HepG2 (cell line): ENCODE measurements around the gene C6orf136. TPM values are rescaled to one million over a fixed set of nuclear protein-coding genes. Genes with fewer than 3 reads are reported as not detected.
A peak's percentile ranks its signal among the peaks of the same experiment; 100 is the strongest.

ENCODE experiments used
- ATAC-seq: fragments of 200-7000 bp; cut with Tn5 transposase; 3 replicates; pipeline ENCODE4 v1.9.1; 2020; ENCODE audit warnings: mild to moderate bottlenecking, moderate library complexity
- BruUV-seq: library from RNA; stranded (reverse); fragments of 400-500 nt; replicated peaks from 2 replicates; lab custom pipeline; 2021; lab: Mats Ljungman, UMichigan
- CTCF ChIA-PET: fragments of 300-600 bp; formaldehyde crosslinking; extraction: SDS; loops from one replicate; lab custom pipeline; 2021; ENCODE audit warnings: low total read pairs, inconsistent platforms, low intra/inter-chr PET ratio; lab: Yijun Ruan, JAX
- POLR2A ChIA-PET: fragments of 350-600 bp; sonication (Branson Sonifier 250); formaldehyde crosslinking; loops from one replicate; lab custom pipeline; 2020; ENCODE audit warnings: antibody characterized with exemption, inconsistent platforms; lab: Yijun Ruan, JAX
- DNase-seq: peaks from one replicate; pipeline ENCODE4 v3.0.0-alpha.2; 2015; ENCODE audit warnings: low spot score
- FAIRE-seq: peaks from 3 replicates; lab custom pipeline; 2011; peaks lifted over from hg19 to GRCh38; lab: Jason Lieb, UNC
- H2AFZ ChIP-seq: one replicate; pipeline ENCODE4 v1.6.1; 2011; ENCODE audit warnings: low read length, inconsistent platforms
- H3K27ac ChIP-seq: fragments of 300-600 bp; 3 replicates; pipeline ENCODE4 v1.8.0; 2011; ENCODE audit warnings: mixed run types, mild to moderate bottlenecking, mixed read lengths, low read length, inconsistent platforms; ENCODE audit not compliant: insufficient read depth; ENCODE audit errors: extremely low read length
- H3K27me3 ChIP-seq, 2 experiments: fragments of 200-600 bp in 1 of 2; 2 replicates in 1 of 2; 3 replicates in 1 of 2; pipeline versions ENCODE4 v1.6.0 to v1.8.0; 2011; ENCODE audit warnings: low read length in 2 of 2, mild to moderate bottlenecking in 2 of 2, moderate library complexity in 2 of 2, inconsistent platforms in 1 of 2; ENCODE audit not compliant: insufficient read depth in 2 of 2, control insufficient read depth in 1 of 2
- H3K36me3 ChIP-seq, 2 experiments: fragments of 200-600 bp in 1 of 2; replicated peaks in 1 of 2; 2 replicates in 1 of 2; 3 replicates in 1 of 2; pipeline versions ENCODE4 v1.5.1 to v1.8.0; 2011; ENCODE audit warnings: low read length in 2 of 2, inconsistent platforms in 1 of 2; ENCODE audit not compliant: insufficient read depth in 2 of 2, control insufficient read depth in 1 of 2
- H3K4me1 ChIP-seq: 2 replicates; pipeline ENCODE4 v1.5.1; 2012; ENCODE audit warnings: low read length, inconsistent platforms; ENCODE audit not compliant: insufficient read depth
- H3K4me2 ChIP-seq: 2 replicates; pipeline ENCODE4 v1.6.0; 2011; ENCODE audit warnings: low read depth, low read length, inconsistent platforms
- H3K4me3 ChIP-seq, 3 experiments: fragments of 200-600 bp in 1 of 3; sonication (generic), shearing (Covaris generic) in 1 of 3; replicated peaks in 1 of 3; 2 replicates each; pipeline ENCODE4 v1.5.1; 2011 to 2016; ENCODE audit warnings: low read length in 3 of 3, inconsistent platforms in 2 of 3, low read depth in 2 of 3, mild to moderate bottlenecking in 2 of 3, control low read depth in 1 of 3, mixed read lengths in 1 of 3; ENCODE audit not compliant: insufficient read depth in 1 of 3
- H3K79me2 ChIP-seq: one replicate; pipeline ENCODE4 v1.6.1; 2011; ENCODE audit warnings: low read length, inconsistent platforms; ENCODE audit not compliant: insufficient read depth
- H3K9ac ChIP-seq: 2 replicates; pipeline ENCODE4 v1.6.0; 2011; ENCODE audit warnings: mild to moderate bottlenecking, low read depth, low read length, inconsistent platforms; ENCODE audit not compliant: insufficient read depth
- H3K9me3 ChIP-seq: 2 replicates; pipeline ENCODE4 v1.5.1; 2012; ENCODE audit warnings: mild to moderate bottlenecking, low read length
- H4K20me1 ChIP-seq: 2 replicates; pipeline ENCODE4 v1.6.0; 2011; ENCODE audit warnings: inconsistent platforms, mild to moderate bottlenecking, low read length, moderate library complexity; ENCODE audit not compliant: insufficient read depth
- FOXM1 ChIP-seq: sonication (generic); formaldehyde crosslinking; IDR thresholded peaks from 2 replicates; pipeline ENCODE4 v1.5.0; 2020; ENCODE audit warnings: missing genetic modification reagents
- RBM22 ChIP-seq: fragments of 200-400 bp; formaldehyde crosslinking; optimal IDR thresholded peaks from 2 replicates; pipeline ENCODE3; 2017; ENCODE audit warnings: mild to moderate bottlenecking, low read length, moderate library complexity
- ZNF101 ChIP-seq: sonication (generic); formaldehyde crosslinking; IDR thresholded peaks from 2 replicates; pipeline ENCODE4 v1.4.0; 2020; ENCODE audit warnings: mild to moderate bottlenecking, low read depth, missing genetic modification reagents, borderline replicate concordance
- ZNF598 ChIP-seq: sonication (generic); formaldehyde crosslinking; IDR thresholded peaks from 2 replicates; pipeline ENCODE4 v1.5.1; 2020; ENCODE audit warnings: mild to moderate bottlenecking, missing genetic modification reagents, borderline replicate concordance
- ZNF75D ChIP-seq: sonication (generic); formaldehyde crosslinking; IDR thresholded peaks from 2 replicates; pipeline ENCODE4 v1.8.1; 2023; ENCODE audit warnings: missing genetic modification reagents, mild to moderate bottlenecking, borderline replicate concordance
- WGBS: methylation state at CpG from one replicate; pipeline ENCODE4 v1.1.6; 2017; ENCODE audit warnings: low lambda C conversion rate; 5-methylcytosine and 5-hydroxymethylcytosine counted together
- in situ Hi-C: cut with HindIII; loops from 2 replicates; pipeline ENCODE4 v1.10.0; 2017; ENCODE audit warnings: low pct_unique_long_range_greater_than_20kb; ENCODE audit not compliant: extremely low pct_ligation_motif_present
- intact Hi-C: fragments of 100-400 bp; cut with micrococcal nuclease; formaldehyde crosslinking; loops from one replicate; pipeline ENCODE4 v1.10.0; 2022; ENCODE audit not compliant: unreplicated experiment
- polyA plus RNA-seq, 8 experiments: library from polyadenylated mRNA; depleted of rRNA in 3 of 8; stranded (reverse) in 7 of 8; unstranded in 1 of 8; fragments of >200 nt; fragmentation: Illumina TruSeq in 4 of 8; extraction: Trizol in 4 of 8; gene quantifications; 2 replicates each; pipeline versions ENCODE4 v1.2.1 to v1.2.3, GENCODE V29; 2011 to 2016; ENCODE audit warnings: low read depth in 4 of 8, missing spikeins in 1 of 8, mixed read lengths in 1 of 8; ENCODE audit not compliant: insufficient read depth in 1 of 8
- total RNA-seq, 5 experiments: library from RNA; depleted of rRNA; stranded (reverse); fragments of >200 nt; fragmentation: Illumina TruSeq; extraction: Trizol; gene quantifications; 2 replicates each; pipeline ENCODE4 v1.2.3, GENCODE V29; 2016; ENCODE audit warnings: low read depth in 1 of 5
- TF ChIP-seq, protein P1 (sequence below): sonication (generic); formaldehyde crosslinking; IDR thresholded peaks from 2 replicates; pipeline ENCODE4 v1.8.0; 2022; ENCODE audit warnings: missing genetic modification reagents, mild to moderate bottlenecking, moderate library complexity, borderline replicate concordance
- TF ChIP-seq, protein P2 (sequence below), 2 experiments: sonication (generic) in 1 of 2; formaldehyde crosslinking in 1 of 2; IDR thresholded peaks; 2 replicates each; pipeline versions ENCODE4 v1.4.0 to v1.6.1; 2016 to 2020; ENCODE audit warnings: borderline replicate concordance in 1 of 2, low read depth in 1 of 2, mild to moderate bottlenecking in 1 of 2, missing genetic modification reagents in 1 of 2

C6orf136 gene
- total and polyA plus RNA-seq, 2 of the 13 experiments (the other 11 are each of a cell fraction or from before 2014, with no cell fraction given): 12.0 to 26.2 TPM

DNA sequence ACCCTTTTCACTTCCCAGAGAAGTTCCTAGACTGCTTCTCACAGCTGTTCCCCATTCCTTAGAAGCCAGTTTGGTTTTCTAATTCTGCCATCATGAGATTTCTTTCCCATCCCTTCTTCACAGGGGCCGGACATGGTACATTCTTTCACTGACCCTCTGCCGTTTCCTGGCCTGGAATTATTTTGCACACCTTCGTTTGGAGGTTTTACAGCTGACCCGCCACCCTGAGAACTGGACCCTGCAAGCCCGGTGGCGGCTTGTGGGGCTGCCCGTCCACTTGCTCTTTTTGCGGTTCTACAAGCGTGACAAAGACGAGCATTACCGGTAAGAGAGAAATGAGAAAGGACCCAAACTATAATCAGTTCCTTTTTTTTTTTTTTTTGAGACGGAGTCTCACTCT lies 4.2 kb downstream of the C6orf136 start:
- H4K20me1 ChIP-seq: no peaks in the 10 kb centered on the region
- no peak overlapping the region for H3K4me2 ChIP-seq
- H3K27me3 ChIP-seq: no peaks in the 10 kb centered on the region; a peak in 1 of 5 replicates
- H3K9ac ChIP-seq: no peak overlapping the region
- no TSS peak for BruUV-seq
- peaks cover 15% of the 10 kb centered on the region for H3K79me2 ChIP-seq
- 96% methylated on average over 12 of the region's 12 CpGs for WGBS
- CTCF ChIA-PET: no interaction called here
- H3K4me1 ChIP-seq: peaks cover 44% of the 10 kb centered on the region
- in situ Hi-C loops (no loop called here), intact Hi-C loops (no loop called here)
- FAIRE-seq (no peak), DNase-seq (no peak), ATAC-seq (no peak)
- H2AFZ ChIP-seq: no peak overlapping the region
- H3K4me3 ChIP-seq: no peak overlapping the region
- peaks cover 17 to 47% of the 10 kb centered on the region in 2 experiments for H3K36me3 ChIP-seq
- no peaks in the 10 kb centered on the region for H3K9me3 ChIP-seq
- POLR2A ChIA-PET: interaction anchor here (1.5 to 1.7 kb wide), 2 partner anchors 21 to 38 kb away, joined by 3 to 5 read pairs; partner anchors contain the start of gene DHX16
- TF ChIP-seq ZNF101: no peak
- 0 out of 2 replicates have a peak, but pooled peaks have one; percentile 33 for TF ChIP-seq ZNF75D
- peak; percentile 83 for TF ChIP-seq RBM22
- H3K27ac ChIP-seq: no peak overlapping the region

DNA sequence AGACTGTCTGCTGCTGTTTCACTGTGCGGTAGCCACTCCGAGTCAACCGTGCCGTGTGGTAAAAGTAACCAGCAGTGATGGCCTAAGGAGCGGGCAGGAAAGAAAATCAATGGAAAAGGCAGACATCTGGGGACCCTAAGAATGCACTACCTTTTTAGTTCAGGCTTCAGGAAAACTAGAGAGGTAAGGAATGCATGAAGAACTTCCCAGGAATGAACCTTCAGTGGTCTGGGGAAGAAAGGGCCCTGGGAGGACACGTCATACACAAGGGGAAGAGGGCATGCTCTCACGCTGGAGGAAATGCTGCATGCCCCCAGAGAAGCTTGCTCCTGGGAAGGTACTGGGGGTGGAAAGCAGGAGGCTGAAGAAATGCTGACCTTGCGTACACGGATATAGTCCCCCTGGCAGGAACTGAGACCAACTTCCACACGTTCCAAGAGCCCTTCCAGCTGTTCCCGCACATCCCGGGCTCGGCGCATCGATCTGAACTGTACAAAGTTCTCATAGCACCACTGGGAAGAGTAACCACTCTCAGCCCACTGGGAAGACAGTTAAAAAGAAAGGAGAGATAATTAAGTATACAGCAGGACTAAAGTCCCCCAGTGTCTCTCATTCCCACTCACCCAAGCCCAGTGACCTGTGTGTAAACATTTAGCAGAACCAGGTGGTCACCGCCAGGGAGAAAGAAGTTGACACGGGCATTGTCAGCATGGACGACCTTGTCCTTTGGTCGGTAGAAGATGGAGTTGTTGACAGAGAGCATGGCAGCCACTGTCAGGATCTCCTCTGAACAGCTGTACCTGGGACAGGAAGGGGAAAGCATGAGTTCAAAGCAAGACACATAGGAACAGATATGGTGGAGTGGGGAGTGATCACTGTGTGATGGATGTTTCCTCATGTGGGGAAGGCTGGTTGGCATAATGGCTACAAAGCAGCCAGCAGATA lies 8.1 kb downstream of the C6orf136 start:
- DNase-seq (peak; percentile 92), FAIRE-seq (peak; percentile 89), ATAC-seq (peak; percentile 89)
- POLR2A ChIA-PET: interaction anchor here (0.8 to 4.8 kb wide), 10 partner anchors 9 to 41 kb away, joined by 3 to 36 read pairs (median 5); partner anchors contain the start of genes ATAT1, C6orf136, DHX16 and MRPS18B
- H3K27me3 ChIP-seq: no peaks in the 10 kb centered on the region
- peak overlapping the region; percentile 46 for H3K9ac ChIP-seq
- BruUV-seq: no TSS peak
- no peaks in the 10 kb centered on the region for H4K20me1 ChIP-seq
- CTCF ChIA-PET: no interaction called here
- in situ Hi-C loops: no loop called here
- WGBS: 47% methylated on average over 17 of the region's 19 CpGs
- H3K4me2 ChIP-seq: peak overlapping the region; percentile 61
- no peaks in the 10 kb centered on the region for H3K79me2 ChIP-seq
- no peaks in the 10 kb centered on the region for H3K9me3 ChIP-seq
- H3K4me3 ChIP-seq: 0 out of 6 replicates have a peak overlapping the region, but pooled peaks of 1 of the 3 experiments have one; percentile 6
- H3K27ac ChIP-seq: peak overlapping the region; percentile 80
- intact Hi-C loops: loop anchor here (2.0 to 5.0 kb wide), 2 partner anchors 18 to 38 kb away; partner anchors contain the start of genes DHX16, MRPS18B and PPP1R10
- H3K36me3 ChIP-seq: peaks cover 32 to 73% of the 10 kb centered on the region in 2 experiments
- peaks cover 53% of the 10 kb centered on the region for H3K4me1 ChIP-seq
- H2AFZ ChIP-seq: no peak overlapping the region
- TF ChIP-seq, protein P1, sequence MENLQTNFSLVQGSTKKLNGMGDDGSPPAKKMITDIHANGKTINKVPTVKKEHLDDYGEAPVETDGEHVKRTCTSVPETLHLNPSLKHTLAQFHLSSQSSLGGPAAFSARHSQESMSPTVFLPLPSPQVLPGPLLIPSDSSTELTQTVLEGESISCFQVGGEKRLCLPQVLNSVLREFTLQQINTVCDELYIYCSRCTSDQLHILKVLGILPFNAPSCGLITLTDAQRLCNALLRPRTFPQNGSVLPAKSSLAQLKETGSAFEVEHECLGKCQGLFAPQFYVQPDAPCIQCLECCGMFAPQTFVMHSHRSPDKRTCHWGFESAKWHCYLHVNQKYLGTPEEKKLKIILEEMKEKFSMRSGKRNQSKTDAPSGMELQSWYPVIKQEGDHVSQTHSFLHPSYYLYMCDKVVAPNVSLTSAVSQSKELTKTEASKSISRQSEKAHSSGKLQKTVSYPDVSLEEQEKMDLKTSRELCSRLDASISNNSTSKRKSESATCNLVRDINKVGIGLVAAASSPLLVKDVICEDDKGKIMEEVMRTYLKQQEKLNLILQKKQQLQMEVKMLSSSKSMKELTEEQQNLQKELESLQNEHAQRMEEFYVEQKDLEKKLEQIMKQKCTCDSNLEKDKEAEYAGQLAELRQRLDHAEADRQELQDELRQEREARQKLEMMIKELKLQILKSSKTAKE (CRISPR knock-in tag): peak; percentile 88
- TF ChIP-seq, protein P2, sequence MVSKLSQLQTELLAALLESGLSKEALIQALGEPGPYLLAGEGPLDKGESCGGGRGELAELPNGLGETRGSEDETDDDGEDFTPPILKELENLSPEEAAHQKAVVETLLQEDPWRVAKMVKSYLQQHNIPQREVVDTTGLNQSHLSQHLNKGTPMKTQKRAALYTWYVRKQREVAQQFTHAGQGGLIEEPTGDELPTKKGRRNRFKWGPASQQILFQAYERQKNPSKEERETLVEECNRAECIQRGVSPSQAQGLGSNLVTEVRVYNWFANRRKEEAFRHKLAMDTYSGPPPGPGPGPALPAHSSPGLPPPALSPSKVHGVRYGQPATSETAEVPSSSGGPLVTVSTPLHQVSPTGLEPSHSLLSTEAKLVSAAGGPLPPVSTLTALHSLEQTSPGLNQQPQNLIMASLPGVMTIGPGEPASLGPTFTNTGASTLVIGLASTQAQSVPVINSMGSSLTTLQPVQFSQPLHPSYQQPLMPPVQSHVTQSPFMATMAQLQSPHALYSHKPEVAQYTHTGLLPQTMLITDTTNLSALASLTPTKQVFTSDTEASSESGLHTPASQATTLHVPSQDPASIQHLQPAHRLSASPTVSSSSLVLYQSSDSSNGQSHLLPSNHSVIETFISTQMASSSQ (IDR thresholded peaks at IDR 0.05; ENCODE audit: low read depth): 0 out of 2 replicates have a peak, but pooled peaks have one; percentile 43
- TF ChIP-seq, protein P2 (CRISPR knock-in tag; IDR thresholded peaks at IDR 0.05; ENCODE audit: borderline replicate concordance): peak; percentile 61; the same call in 1 of the 2 replicates
- TF ChIP-seq FOXM1 (CRISPR knock-in tag) (no peak), ZNF598 (CRISPR knock-in tag) (peak; percentile 49; the same call in 1 of the 2 replicates)
